IPS DF 6.9 (cell line): ENCODE results near the gene BCL11B.

Experiments used
- DNase-seq: peaks from one replicate; pipeline ENCODE4 v3.0.0-alpha.2; 2013; ENCODE audit warnings: low read depth, low spot score
- H3K27ac ChIP-seq: one replicate; pipeline ENCODE4 v1.5.1; 2013; ENCODE audit warnings: low read length, control low read depth
- H3K27me3 ChIP-seq: 2 replicates; pipeline ENCODE4 v1.6.1; 2013; ENCODE audit warnings: mild to moderate bottlenecking, low read length; ENCODE audit not compliant: control insufficient read depth, insufficient read depth
- H3K36me3 ChIP-seq: 2 replicates; pipeline ENCODE4 v1.6.1; 2013; ENCODE audit warnings: low read length; ENCODE audit not compliant: control insufficient read depth, insufficient read depth
- H3K4me1 ChIP-seq: 2 replicates; pipeline ENCODE4 v1.6.1; 2013; ENCODE audit warnings: low read length; ENCODE audit not compliant: control insufficient read depth, insufficient read depth
- H3K4me3 ChIP-seq: 2 replicates; pipeline ENCODE4 v1.5.1; 2013; ENCODE audit warnings: mild to moderate bottlenecking, low read length
- H3K9me3 ChIP-seq: 2 replicates; pipeline ENCODE4 v1.6.1; 2013; ENCODE audit warnings: low read length, inconsistent platforms; ENCODE audit not compliant: control insufficient read depth, insufficient read depth
- WGBS: extraction: QIAGEN DNeasy Blood & Tissue Kit; methylation state at CpG from one replicate; pipeline ENCODE4 v1.1.7; 2013; ENCODE audit warnings: mixed read lengths, missing lambda C conversion rate; ENCODE audit not compliant: insufficient read length, insufficient coverage; 5-methylcytosine and 5-hydroxymethylcytosine counted together

BCL11B gene

GRCh38 chr14:99179506-99179905 is 92.5 kb downstream of the BCL11B start:
- Histone ChIP-seq H3K4me3 (no peak overlapping the region), H3K9me3 (no peaks in the 10 kb centered on the region), H3K27me3 (no peaks in the 10 kb centered on the region), H3K4me1 (peaks cover under 1% of the 10 kb centered on the region; the same call in 1 of the 2 replicates), H3K27ac (no peak overlapping the region), H3K36me3 (peaks cover 11% of the 10 kb centered on the region; the same call in 1 of the 2 replicates)
- WGBS, result 100% methylated on average over 1 of the region's 9 CpGs
- DNase-seq, result no peak

GRCh38 chr14:99177886-99178835 is 93.8 kb downstream of the BCL11B start:
- WGBS, result no CpG with 5 or more reads among the region's 18 CpGs
- no peaks in the 10 kb centered on the region for H3K9me3 ChIP-seq
- DNase-seq, result no peak
- peaks cover 1% of the 10 kb centered on the region; the same call in 1 of the 2 replicates for H3K4me1 ChIP-seq
- H3K27ac ChIP-seq, result no peak overlapping the region
- H3K4me3 ChIP-seq, result no peak overlapping the region
- H3K27me3 ChIP-seq, result no peaks in the 10 kb centered on the region
- H3K36me3 ChIP-seq, result peaks cover 18% of the 10 kb centered on the region; the same call in 1 of the 2 replicates

GRCh38 chr14:99177046-99177655 is 94.8 kb downstream of the BCL11B start:
- Histone ChIP-seq H3K4me1 (peaks cover 1% of the 10 kb centered on the region; the same call in 1 of the 2 replicates), H3K4me3 (no peak overlapping the region), H3K9me3 (no peaks in the 10 kb centered on the region), H3K27me3 (no peaks in the 10 kb centered on the region), H3K36me3 (peaks cover 18% of the 10 kb centered on the region; the same call in 1 of the 2 replicates), H3K27ac (no peak overlapping the region)
- DNase-seq, result no peak
- WGBS, result no CpG with 5 or more reads among the region's 16 CpGs

- H3K27ac ChIP-seq, result no peak overlapping the region
- no CpG with 5 or more reads among the region's 33 CpGs for WGBS
- no peak overlapping the region for H3K4me3 ChIP-seq
- H3K36me3 ChIP-seq, result peaks cover 18% of the 10 kb centered on the region; the same call in 1 of the 2 replicates
- DNase-seq, result no peak
- H3K9me3 ChIP-seq, result no peaks in the 10 kb centered on the region
- H3K4me1 ChIP-seq, result peaks cover 1% of the 10 kb centered on the region; the same call in 1 of the 2 replicates
- no peaks in the 10 kb centered on the region for H3K27me3 ChIP-seq
Observed at GRCh38 chr14:99176156-99176945, 95.6 kb downstream of the BCL11B start.

- Histone ChIP-seq H3K4me3 (no peak overlapping the region), H3K36me3 (peaks cover 18% of the 10 kb centered on the region; the same call in 1 of the 2 replicates), H3K27ac (no peak overlapping the region), H3K9me3 (no peaks in the 10 kb centered on the region), H3K4me1 (peaks cover 1% of the 10 kb centered on the region; the same call in 1 of the 2 replicates), H3K27me3 (no peaks in the 10 kb centered on the region)
- no CpG with 5 or more reads among the region's 95 CpGs for WGBS
- no peak for DNase-seq
Observed at GRCh38 chr14:99175331-99176155, 96.5 kb downstream of the BCL11B start.

GRCh38 chr14:99174770-99175319 is 97.2 kb downstream of the BCL11B start:
- no CpG with 5 or more reads among the region's 81 CpGs for WGBS
- Histone ChIP-seq H3K27me3 (no peaks in the 10 kb centered on the region), H3K36me3 (peaks cover 18% of the 10 kb centered on the region; the same call in 1 of the 2 replicates), H3K4me3 (no peak overlapping the region), H3K4me1 (peaks cover 1% of the 10 kb centered on the region; the same call in 1 of the 2 replicates), H3K9me3 (no peaks in the 10 kb centered on the region), H3K27ac (no peak overlapping the region)
- no peak for DNase-seq

- Histone ChIP-seq H3K27ac (no peak overlapping the region), H3K9me3 (no peaks in the 10 kb centered on the region), H3K4me1 (peaks cover 1% of the 10 kb centered on the region; the same call in 1 of the 2 replicates), H3K36me3 (peaks cover 18% of the 10 kb centered on the region; the same call in 1 of the 2 replicates), H3K4me3 (no peak overlapping the region), H3K27me3 (no peaks in the 10 kb centered on the region)
- no CpG with 5 or more reads among the region's 79 CpGs for WGBS
- no peak for DNase-seq
Observed at GRCh38 chr14:99174081-99174769, 97.8 kb downstream of the BCL11B start.

- Histone ChIP-seq H3K27me3 (no peaks in the 10 kb centered on the region), H3K4me3 (no peak overlapping the region), H3K36me3 (peaks cover 18% of the 10 kb centered on the region; the same call in 1 of the 2 replicates), H3K27ac (no peak overlapping the region), H3K4me1 (peaks cover 1% of the 10 kb centered on the region; the same call in 1 of the 2 replicates), H3K9me3 (no peaks in the 10 kb centered on the region)
- WGBS, result 100% methylated on average over 1 of the region's 3 CpGs
- no peak for DNase-seq
Observed at GRCh38 chr14:99173506-99173905, 98.5 kb downstream of the BCL11B start.

- WGBS, result no CpG with 5 or more reads among the region's 11 CpGs
Observed at GRCh38 chr14:99173086-99173485, 98.9 kb downstream of the BCL11B start.

More at GRCh38 chr14:99173086-99173485, 98.9 kb downstream of the BCL11B start:
- Histone ChIP-seq H3K9me3 (no peaks in the 10 kb centered on the region), H3K27me3 (no peaks in the 10 kb centered on the region), H3K4me1 (peaks cover 1% of the 10 kb centered on the region; the same call in 1 of the 2 replicates), H3K36me3 (peaks cover 18% of the 10 kb centered on the region; the same call in 1 of the 2 replicates), H3K4me3 (no peak overlapping the region), H3K27ac (no peak overlapping the region)
- DNase-seq, result no peak
